Measurements from ENCODE around the gene CCDC38. TPM values are rescaled to one million over a fixed set of nuclear protein-coding genes. Genes with fewer than 3 reads are reported as not detected.

The CCDC38 gene
- total RNA-seq, 1 experiment from 2014 or later = not detected

GRCh38 chr12:95882873-95883272 is 59.5 kb downstream of the CCDC38 start (continued):
- TF ChIP-seq NR3C1 (CRISPR knock-in tag; conservative IDR thresholded peaks at IDR 0.05; ENCODE audit: low read depth) (no peak), GTF2I (CRISPR knock-in tag; conservative IDR thresholded peaks at IDR 0.05) (no peak), ETV6 (CRISPR knock-in tag; IDR thresholded peaks at IDR 0.05) (no peak), RORB (CRISPR knock-in tag; IDR thresholded peaks at IDR 0.05) (no peak), NFATC4 (CRISPR knock-in tag; IDR thresholded peaks at IDR 0.05) (no peak), ATF1 (CRISPR knock-in tag; IDR thresholded peaks at IDR 0.05) (no peak)
- TF ChIP-seq, protein P1, sequence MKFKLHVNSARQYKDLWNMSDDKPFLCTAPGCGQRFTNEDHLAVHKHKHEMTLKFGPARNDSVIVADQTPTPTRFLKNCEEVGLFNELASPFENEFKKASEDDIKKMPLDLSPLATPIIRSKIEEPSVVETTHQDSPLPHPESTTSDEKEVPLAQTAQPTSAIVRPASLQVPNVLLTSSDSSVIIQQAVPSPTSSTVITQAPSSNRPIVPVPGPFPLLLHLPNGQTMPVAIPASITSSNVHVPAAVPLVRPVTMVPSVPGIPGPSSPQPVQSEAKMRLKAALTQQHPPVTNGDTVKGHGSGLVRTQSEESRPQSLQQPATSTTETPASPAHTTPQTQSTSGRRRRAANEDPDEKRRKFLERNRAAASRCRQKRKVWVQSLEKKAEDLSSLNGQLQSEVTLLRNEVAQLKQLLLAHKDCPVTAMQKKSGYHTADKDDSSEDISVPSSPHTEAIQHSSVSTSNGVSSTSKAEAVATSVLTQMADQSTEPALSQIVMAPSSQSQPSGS (CRISPR knock-in tag; IDR thresholded peaks at IDR 0.05; ENCODE audit: borderline replicate concordance, low read depth) = no peak

- Mint-ChIP-seq H3K27me3 (ENCODE audit: low read depth) (no peaks in the 10 kb centered on the region), H3K9me3 (peaks cover 11% of the 10 kb centered on the region), H3K4me3 (no peak overlapping the region), H3K4me1 (no peaks in the 10 kb centered on the region), H3K27ac (no peak overlapping the region), H3K36me3 (peaks cover 6% of the 10 kb centered on the region; the same call in 1 of the 2 replicates)
- ChIA-PET CTCF (no interaction called here), POLR2A (interaction anchor here (0.5 kb wide), 1 partner anchor 338 kb away, joined by 6 read pairs; no protein-coding TSS in a partner anchor)
- TF ChIP-seq NFYB (CRISPR knock-in tag; conservative IDR thresholded peaks at IDR 0.05; ENCODE audit: low read depth) (no peak), ETV6 (CRISPR knock-in tag; IDR thresholded peaks at IDR 0.05) (no peak), FOXP4 (CRISPR knock-in tag; IDR thresholded peaks at IDR 0.05) (no peak), RORB (CRISPR knock-in tag; IDR thresholded peaks at IDR 0.05) (no peak), ZNF138 (CRISPR knock-in tag; conservative IDR thresholded peaks at IDR 0.05) (no peak), CREB1 (CRISPR knock-in tag; IDR thresholded peaks at IDR 0.05) (no peak), ZNF423 (CRISPR knock-in tag; IDR thresholded peaks at IDR 0.05) (no peak)
- TF ChIP-seq, protein P2, sequence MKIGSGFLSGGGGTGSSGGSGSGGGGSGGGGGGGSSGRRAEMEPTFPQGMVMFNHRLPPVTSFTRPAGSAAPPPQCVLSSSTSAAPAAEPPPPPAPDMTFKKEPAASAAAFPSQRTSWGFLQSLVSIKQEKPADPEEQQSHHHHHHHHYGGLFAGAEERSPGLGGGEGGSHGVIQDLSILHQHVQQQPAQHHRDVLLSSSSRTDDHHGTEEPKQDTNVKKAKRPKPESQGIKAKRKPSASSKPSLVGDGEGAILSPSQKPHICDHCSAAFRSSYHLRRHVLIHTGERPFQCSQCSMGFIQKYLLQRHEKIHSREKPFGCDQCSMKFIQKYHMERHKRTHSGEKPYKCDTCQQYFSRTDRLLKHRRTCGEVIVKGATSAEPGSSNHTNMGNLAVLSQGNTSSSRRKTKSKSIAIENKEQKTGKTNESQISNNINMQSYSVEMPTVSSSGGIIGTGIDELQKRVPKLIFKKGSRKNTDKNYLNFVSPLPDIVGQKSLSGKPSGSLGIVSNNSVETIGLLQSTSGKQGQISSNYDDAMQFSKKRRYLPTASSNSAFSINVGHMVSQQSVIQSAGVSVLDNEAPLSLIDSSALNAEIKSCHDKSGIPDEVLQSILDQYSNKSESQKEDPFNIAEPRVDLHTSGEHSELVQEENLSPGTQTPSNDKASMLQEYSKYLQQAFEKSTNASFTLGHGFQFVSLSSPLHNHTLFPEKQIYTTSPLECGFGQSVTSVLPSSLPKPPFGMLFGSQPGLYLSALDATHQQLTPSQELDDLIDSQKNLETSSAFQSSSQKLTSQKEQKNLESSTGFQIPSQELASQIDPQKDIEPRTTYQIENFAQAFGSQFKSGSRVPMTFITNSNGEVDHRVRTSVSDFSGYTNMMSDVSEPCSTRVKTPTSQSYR (CRISPR knock-in tag; IDR thresholded peaks at IDR 0.05) = no peak
- ATAC-seq (no peak), DNase-seq (ENCODE audit: low spot score) (no peak)
These were observed 60.3 kb downstream of the CCDC38 start for GRCh38 chr12:95882080-95882479.

DNA sequence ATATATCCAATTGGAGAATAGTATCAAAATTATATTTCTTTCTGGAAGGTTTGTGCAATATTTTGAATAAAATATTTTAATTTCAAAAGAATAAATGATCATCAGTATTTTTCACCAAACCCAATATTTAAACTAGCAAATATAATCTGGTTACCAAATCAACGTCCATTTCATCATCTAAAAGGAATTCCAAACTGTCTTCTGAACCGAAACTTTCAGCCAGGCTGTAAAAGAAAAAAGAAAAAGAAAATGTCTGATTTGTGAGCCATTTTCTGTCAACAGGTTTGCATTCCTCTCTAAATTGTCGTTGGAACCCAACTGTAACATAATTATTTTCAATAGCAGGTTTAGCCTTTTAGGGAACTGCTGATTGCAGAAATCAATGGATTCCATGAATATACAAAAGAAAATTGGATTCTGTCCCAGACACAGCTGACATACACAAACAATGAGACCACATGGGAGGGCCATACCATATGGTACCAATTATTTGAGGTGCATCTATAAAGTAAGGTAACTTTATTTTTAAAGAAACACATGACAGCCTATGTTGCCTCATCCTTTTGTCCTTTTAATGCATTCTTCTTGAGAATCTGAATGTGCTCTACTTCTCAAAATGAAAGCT is 61.0 kb downstream of the CCDC38 start:
- H3K4me1 Mint-ChIP-seq = no peaks in the 10 kb centered on the region
- no peaks in the 10 kb centered on the region for H3K27me3 Mint-ChIP-seq (ENCODE audit: low read depth)
- H3K36me3 Mint-ChIP-seq = peaks cover 10% of the 10 kb centered on the region
- DNase-seq (ENCODE audit: low spot score) (no peak), ATAC-seq (no peak)
- H3K9me3 Mint-ChIP-seq = peaks cover 17% of the 10 kb centered on the region
- ChIA-PET POLR2A (interaction anchor here (0.5 kb wide), 1 partner anchor 337 kb away, joined by 6 read pairs; no protein-coding TSS in a partner anchor), CTCF (no interaction called here)
- no peak overlapping the region for H3K4me3 Mint-ChIP-seq
- no peak overlapping the region for H3K27ac Mint-ChIP-seq
- TF ChIP-seq OVOL2 (CRISPR knock-in tag; IDR thresholded peaks at IDR 0.05; ENCODE audit: borderline replicate concordance) = no peak
- no peak for TF ChIP-seq CBFB (CRISPR knock-in tag; IDR thresholded peaks at IDR 0.05; ENCODE audit: low read depth)
- TF ChIP-seq MXD4 (CRISPR knock-in tag; IDR thresholded peaks at IDR 0.05; ENCODE audit: borderline replicate concordance) = no peak
- no peak for TF ChIP-seq RORB (CRISPR knock-in tag; IDR thresholded peaks at IDR 0.05)
- no peak for TF ChIP-seq RELA (CRISPR knock-in tag; IDR thresholded peaks at IDR 0.05; ENCODE audit: borderline replicate concordance)
- TF ChIP-seq STAT6 (CRISPR knock-in tag; conservative IDR thresholded peaks at IDR 0.05; ENCODE audit: low read depth) = no peak
- no peak for TF ChIP-seq NFYB (CRISPR knock-in tag; conservative IDR thresholded peaks at IDR 0.05; ENCODE audit: low read depth)
- no peak for TF ChIP-seq TP53 (CRISPR knock-in tag; IDR thresholded peaks at IDR 0.05)
- no peak for TF ChIP-seq GABPB1 (CRISPR knock-in tag; IDR thresholded peaks at IDR 0.05)
- no peak for TF ChIP-seq MLX (CRISPR knock-in tag; IDR thresholded peaks at IDR 0.05)
- no peak for TF ChIP-seq FOXP1 (CRISPR knock-in tag; IDR thresholded peaks at IDR 0.05; ENCODE audit: borderline replicate concordance)
- no peak for TF ChIP-seq FOXK1 (CRISPR knock-in tag; IDR thresholded peaks at IDR 0.05)
- no peak for TF ChIP-seq KAT7 (CRISPR knock-in tag; IDR thresholded peaks at IDR 0.05; ENCODE audit: borderline replicate concordance)

All from WTC11 (cell line).